HG03064 (cell line): ENCODE results near the gene FAM114A2.
A peak's percentile ranks its signal among the peaks of the same experiment; 100 is the strongest.
"Not testable (repeated sequence)": the region's sequence is repeated elsewhere in the genome, so short reads cannot be mapped to it uniquely, and the experiment has no call there.

Experiments
- ATAC-seq: cut with Tn5 transposase; IDR thresholded peaks from one replicate; pipeline ENCODE4 v1.9.1; 2021; ENCODE audit warnings: low read depth; ENCODE audit not compliant: unreplicated experiment

Gene FAM114A2

DNA sequence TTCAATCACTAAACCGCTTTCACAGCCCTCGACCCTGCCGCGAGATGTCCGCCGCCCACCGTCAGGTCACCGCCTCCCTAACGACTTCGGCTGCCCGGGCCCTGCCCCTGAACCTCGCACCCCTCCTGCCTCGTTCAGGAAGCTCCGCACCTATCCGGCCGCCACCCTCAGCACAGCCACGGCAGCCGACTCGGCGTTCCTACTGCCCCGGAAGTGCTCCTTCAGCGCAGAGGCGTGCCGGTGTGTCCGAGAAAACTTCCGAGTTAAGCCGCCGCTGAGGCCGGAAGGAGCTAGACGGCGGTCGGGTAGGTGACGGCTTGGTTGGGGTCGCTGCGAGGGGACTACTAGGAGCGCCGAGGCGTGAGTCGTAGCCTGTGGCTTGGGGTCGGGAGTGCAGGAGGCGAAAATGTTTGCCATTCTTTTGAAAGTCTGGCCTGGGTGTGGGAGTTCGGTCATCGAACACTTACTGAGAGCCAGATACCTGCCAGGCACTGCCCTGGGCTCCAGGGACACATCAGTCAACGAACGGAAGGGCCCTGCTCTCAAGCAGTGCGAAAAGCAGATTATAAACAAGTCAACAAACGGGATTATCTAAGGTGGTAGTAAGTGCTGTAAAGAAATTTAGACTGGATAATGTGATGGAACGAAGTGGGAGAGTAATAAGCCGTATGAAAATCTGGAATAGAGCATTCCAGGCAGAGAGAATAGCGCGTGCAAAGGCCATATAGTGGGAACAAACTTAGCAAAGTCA lies at the start of gene FAM114A2, which contains the start of gene MFAP3:
Gene FAM114A2 (minus strand): TSS at position 204 of the 751 bp plus-strand sequence. CDS start 3,957 bp downstream, outside the sequence.
Gene MFAP3 (plus strand): TSS at position 261 of the 751 bp plus-strand sequence. CDS start 10,756 bp downstream, outside the sequence.
- ATAC-seq, result peak; percentile 98

DNA sequence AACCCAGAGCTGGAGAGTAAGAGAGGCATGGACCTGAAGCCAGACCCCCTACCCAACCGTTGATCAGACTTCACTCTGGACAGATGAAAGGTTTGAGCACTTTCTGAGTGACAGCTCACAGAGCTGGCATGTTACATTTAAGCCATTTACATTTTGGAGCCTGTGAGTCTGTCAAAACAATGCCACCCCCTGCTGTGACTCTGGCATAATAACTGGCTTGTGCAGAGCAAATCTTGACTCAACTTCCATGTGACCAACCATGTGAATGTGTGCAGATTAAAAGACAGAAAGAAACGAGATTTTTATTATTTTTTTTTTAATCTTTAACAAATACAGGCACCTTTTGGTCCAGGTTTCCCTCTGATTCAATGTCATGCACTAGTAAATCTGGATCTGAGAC lies 48.5 kb upstream of the FAM114A2 start:
- no peak for ATAC-seq

DNA sequence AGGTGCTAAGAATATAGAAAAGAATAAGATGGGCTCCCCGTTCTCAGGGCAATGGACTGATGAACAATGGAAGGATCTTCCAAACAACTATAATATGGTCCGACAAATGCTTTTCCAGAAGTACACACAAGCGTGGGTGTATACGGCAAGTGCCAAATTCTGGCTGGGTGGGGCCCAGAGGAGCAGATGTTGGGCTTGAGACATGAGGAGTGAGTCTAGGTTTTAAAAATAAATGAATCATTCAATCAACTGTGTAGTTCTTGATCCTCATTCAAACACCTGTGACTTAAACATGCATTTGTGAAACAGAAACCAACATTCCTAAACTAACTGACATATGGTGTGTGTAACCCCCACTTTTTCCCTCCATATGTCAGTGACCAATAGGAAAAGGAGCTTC lies 47.9 kb upstream of the FAM114A2 start:
- no peak for ATAC-seq

DNA sequence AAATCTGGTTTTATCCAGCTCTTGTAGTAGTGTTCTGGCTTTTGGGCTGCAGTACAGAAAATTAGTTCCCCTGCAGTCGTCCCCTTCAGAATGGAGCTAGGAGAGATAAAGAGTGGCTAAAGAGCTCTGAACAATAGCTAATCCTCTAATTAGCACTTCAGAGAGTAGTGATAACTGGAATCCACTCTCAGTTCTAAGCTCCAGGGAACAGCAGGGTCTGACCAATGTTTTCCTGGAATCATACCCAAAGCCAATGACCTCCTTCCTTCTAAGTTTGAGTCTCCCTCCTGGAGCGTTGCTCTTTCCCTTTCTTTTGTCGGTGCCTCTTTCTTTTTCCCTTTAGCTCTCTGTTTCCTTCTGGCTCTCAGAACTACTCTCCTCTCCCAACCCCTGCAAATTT lies 47.4 kb upstream of the FAM114A2 start:
- no peak for ATAC-seq

DNA sequence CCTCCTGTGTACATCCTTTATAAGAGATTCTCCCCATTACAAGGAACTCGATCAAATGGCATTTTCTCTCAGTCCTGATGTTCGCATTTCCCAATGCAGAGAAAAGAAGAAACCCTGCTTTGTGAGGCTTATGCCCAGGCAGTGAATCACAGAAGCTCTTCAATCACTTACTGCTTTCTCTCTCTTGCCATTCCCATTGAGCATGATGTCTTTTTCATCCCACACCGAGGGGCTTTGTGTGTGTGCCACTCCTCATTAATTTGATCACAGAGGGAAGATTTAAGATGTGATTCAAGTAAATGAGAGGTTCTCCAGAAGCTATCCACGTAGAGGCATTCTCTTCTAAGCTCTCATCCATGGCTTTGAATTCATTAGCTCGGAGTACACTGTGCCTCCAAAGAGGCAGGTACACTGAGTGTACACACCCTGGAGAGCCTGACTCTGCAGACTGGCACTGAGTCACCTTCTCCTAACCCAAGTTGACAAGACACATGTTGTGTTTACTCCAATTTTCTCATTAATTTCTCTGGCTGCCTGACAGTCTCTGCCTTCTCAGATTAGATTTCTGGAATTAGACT lies 45.4 kb upstream of the FAM114A2 start:
- ATAC-seq, result no peak

DNA sequence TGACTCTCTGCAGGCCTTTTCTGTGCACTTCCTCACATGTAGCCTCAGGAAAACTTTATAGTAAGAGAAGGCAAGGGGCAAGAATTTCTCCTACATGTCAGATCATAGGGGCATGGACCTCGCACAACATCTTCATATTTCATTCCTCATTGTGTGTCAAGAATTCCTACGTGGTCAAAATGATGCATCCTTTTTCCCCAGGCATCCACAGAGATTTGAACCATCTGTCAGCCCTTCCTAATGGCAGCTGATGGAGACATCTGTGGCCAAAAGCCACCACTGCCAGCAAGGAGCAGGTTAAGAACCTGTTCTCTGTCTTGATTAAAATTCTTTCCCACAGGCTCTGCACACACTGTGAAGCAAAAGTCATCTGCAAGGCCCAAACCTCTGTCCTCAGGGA lies 42.5 kb upstream of the FAM114A2 start:
- ATAC-seq, result no peak

DNA sequence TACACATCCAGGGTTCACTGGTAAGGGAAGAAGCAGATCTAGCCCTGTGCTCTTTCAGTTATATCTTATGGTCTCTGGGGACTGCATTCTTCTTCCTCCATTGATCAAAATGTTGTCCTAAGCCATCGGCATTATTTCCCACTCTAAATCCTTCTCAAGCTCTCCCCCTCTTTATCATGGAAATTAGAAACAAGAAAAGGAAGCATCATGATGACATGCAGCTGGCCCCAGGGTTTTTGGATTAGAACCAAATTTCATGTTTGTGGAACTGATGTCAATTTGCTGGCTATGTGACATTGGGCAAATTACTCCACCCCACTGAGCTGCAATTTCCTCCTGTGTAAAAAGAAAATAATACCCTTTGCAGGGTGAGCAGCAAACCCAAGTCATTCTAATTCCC lies 39.6 kb upstream of the FAM114A2 start:
- no peak for ATAC-seq

DNA sequence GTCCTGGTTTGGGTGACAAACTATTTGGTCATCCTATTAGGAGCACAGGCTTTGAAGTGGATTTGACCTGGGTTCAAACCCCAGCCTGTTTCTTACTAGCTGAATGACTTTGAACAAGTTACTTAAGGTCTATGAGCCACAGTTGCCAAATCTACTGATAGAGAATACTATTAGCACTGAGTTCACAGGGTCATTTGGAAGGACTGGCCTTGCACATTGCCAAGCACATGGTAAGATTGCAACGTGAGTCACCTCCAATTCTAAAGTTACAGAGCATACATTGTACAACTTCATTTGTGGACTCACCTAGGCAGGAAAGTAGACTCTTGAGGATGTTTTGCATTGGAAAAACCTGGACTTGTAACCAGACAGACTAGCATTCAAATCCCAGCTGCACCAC lies 39.0 kb upstream of the FAM114A2 start:
- ATAC-seq, result no peak

DNA sequence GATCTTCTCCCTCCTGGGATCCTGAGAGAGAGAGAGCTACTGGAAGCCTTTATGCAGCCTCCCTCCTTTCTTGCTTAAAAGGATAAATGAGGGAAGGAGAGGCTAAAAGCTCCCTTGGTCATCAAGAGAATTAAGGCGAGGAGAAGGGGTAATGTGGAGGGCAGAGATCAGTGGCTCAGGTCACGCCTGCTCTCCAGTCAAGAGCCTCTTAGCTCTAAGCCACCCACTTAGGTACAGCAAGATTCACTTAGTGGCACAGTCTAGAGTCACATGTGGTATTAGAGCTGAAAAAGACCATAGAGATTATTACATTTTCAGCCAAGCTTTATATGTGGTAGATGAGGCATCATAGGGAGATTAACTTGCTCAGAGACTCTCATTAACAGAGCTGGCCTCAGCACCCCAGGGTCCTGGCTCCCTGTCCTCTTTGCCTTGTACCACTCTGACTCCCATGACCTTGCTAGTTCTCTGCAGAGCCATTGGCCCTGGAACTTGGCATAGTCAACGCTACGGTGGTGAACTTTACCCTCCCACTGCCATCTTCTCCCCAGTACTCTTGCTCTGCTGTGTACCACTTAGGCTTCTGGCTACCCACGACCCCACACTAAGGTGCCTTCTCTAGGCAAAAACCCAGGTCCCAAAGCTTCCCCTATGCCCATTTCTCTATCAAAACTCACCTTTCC lies 37.7 kb upstream of the FAM114A2 start:
- ATAC-seq, result no peak

DNA sequence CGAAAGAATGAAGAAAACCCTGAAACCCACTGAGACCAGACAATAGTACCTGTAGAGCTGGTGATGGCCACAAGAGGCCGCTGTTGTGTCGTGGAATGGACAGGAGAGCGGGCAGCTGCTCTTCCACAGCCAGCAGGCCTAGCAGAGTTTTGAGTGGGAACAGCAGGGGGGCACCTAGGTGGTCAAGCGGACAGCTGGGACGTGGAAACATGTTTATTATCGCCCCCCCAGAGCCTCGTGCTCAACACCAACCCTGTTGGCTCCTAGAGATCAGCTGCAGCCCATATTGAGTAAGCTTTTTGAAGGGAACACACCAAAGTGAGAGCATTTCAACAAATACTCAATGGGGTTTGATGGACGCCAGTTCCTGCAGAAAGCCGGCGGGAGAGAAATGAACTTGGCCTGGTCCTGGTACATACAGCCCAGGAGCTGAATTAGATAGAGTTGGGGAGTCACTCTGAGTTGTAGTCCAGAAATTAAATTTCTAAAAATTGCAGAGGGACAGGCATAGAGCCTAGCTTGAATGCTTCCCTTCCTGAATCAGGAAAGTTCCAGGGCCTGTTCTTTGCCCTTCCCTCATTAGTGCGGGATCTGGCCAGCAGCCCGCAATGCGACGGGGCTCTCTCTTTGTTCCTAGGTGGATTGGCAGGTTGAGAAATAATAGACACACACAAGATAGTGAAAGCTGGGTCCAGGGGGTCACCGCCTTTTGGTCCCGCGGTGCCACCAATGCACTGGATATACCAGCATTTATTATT lies 33.9 kb upstream of the FAM114A2 start:
- peak; percentile 99 for ATAC-seq

DNA sequence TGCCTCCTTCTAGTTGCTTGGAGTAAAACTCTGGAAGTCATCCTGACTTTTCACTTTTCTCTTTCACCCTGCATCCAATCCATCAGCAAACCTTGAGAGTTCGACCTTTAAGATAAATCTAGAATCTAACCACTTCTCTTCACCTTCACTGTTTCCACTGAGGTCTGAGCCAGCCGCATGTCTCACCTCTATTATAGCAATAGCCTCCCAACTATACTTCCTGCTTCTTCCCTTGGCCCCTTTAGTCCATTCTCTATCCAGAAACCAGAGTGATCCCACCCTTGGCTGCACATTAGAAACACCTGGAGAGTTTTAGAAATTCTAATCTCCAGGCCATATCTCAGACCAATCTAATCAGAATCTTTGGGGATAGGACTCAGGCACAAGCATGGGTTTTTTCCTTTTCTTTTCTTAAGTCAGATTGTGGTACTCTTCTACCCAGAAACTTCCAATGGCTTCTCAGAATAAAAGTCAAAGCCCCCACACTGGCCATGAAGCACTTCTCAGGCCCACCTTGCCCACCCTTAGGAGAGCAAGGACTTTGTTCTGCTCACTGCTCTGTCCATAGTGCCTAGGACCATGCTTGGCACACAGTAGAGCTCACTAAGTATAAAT lies 33.2 kb upstream of the FAM114A2 start:
- no peak for ATAC-seq

DNA sequence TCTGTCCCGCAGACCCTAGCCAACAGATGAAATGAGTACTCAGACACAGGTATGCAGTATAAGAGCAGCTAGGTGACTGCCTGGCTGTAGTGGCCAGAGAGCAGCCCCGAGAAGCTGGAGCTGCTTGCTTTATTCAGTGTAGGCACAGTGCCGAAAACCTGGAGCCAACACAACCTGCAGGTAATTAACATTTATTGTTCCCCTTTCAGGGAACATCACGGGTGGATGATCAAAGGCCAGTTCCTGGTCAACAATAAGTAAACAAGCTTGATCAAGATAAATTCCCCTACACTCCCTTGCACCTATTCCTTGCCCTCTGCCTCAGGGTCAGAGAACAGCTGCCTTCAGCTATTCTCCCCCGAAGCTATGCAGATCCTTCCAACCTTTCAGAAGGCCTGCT lies 31.1 kb upstream of the FAM114A2 start:
- not testable (repeated sequence) for ATAC-seq

DNA sequence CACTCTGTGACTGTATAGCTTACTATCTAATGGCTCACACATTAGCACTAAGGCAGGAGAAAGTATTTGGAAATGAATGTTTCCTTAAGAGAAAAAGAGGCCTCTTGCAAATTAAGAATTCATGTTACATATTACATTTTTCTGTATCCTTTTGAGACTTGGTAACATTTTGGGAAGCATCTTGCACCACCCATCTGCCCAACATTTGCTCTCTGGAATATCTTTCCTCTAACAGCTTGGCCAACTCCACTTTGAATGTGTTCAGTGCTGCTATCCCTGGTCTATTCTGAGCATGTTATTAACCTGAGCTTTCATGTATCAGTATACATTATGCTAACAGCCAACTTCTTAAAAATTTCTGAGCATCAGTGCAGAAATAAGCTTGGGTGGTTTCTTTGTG lies 27.3 kb upstream of the FAM114A2 start:
- ATAC-seq, result no peak

DNA sequence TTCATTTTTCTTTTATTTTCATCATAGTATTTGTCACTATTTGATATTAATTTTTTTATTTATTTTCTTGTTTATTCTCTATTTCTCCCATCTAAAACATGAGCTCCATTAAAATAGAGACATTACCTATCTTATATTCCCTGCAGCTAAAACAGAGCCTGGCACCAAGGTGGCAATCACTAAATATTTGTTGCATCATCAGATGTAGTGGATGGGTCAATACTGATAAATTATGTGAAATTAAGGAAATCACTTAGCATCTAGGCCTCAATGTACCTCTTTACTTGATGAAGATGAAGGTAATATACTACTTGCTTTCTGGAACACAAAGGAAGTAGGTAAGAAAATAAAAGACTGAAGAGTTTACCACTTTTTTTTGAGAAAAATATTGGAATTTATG lies 24.7 kb upstream of the FAM114A2 start:
- ATAC-seq, result no peak

DNA sequence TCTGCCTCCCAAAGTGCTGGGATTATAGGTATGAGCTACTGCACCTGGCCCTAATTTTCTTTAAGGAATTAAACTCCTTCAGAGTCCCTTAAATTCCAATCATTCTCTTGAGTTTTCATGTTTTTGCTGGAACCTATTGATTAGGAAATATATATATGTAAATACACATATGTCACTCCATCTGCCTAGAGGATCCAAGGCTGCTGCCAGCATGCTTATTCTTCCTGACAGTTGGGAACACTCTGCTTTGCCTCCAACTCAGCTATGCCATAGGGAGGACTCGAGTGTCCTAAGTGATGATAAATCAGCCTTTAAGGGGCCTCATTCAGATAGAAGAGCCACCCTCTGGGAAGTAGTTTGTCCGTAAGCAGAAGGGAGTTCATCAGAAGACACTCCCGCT lies 21.9 kb upstream of the FAM114A2 start:
- ATAC-seq, result no peak

DNA sequence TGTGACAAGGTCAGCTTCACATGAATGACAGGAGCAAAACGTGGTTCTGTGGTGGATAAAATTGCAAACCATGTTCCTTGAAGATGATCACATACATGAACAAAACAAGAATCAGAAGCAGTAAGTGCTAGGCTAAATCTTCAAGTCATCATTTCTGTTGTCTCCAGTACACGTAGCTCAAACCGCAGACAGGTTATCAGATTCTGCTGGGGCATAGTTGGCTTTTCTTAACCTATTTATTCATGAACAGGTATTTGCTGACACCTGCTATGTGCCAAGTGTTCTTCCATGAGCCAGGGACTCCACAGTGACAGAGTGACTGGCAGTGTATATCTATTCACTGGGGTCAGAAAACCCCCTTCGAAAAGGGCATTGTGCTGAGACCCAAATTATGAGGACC lies 20.9 kb upstream of the FAM114A2 start:
- no peak for ATAC-seq

DNA sequence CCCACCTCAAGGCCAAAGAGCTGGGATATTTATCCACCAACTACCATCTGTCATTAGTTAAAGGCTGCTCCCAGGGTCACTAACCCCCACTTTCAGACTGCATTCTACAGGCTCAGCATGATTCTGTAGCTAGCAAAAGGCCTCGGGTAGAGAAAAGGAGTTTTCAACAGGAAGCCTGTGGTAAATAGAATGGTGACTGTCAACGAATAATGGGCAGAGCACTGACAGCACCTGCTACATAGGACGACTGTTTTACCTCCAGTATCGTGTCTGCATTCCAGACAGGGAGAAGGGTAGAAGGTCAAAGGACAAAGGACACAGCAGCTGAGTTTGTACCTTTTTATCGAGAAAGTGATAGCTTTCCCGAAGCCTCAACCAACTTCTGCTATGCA lies 20.3 kb upstream of the FAM114A2 start:
- peak; percentile 59 for ATAC-seq

DNA sequence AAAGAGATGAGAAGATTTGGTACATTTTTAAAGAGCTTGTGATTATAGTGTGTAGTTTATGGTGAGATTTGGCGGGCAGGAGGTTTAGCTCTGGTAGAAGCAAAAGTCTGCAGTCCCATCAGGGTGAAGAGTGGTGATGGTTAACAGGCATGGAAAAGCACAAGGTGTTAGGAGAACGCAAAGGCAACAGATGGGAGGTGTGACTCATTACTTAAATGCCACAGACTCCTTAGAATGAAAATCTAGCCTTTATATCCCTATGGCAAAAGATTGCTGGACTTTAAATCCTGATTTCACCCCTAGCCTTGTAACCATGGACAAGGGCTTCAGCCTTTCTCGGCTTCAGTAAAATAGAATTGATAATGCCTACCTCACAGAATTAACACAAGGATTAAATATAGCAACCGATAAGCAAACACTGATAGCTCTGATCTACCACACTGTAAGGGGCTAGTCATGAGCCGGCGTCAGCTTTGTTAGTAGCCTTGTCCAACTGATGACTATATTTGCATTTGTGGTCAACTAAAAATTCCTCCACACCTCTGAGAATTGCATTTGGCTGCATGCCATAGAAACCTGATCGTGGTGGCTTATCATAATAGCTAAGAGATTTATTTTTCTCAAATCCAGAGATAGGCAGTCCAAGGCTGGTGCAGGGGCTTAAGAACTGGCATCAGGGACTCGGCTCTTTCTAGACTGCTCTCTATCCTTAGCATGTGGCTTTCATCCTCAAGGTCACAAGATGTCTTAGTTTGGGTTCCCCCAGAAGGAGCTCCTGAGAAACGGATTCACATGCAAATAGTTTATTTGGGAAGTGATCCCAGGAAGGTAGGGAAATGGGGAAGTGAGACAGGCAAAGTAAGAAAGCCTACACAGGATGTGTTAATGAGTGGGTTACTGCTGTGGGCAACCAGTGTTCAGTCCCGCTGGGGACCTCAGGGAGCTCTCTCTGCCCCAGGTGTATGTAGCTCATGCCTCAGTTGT lies 19.6 kb upstream of the FAM114A2 start:
- ATAC-seq, result peak; percentile 59

DNA sequence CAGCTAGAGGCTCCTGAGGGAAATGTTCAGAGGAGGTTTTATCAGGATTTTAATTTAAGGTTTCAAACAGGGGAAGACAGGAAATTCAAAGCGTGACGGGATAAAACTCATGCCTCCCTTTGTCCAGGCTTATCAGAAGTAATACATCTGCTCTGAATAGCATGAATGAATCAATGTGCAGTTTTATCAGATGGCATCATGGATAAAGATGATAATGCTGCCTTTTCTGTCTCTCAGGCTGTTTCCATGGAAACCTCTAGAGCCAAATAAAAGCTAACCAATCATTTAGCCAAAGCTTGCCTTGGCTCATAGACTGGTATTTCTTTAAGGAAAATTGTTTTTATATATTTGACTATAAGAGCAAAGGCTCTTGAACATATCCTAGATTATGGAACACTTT lies 16.5 kb upstream of the FAM114A2 start:
- no peak for ATAC-seq
